K562 (cell line): Measurements from ENCODE around the gene TPPP. TPM values are rescaled to one million over a fixed set of nuclear protein-coding genes. Genes with fewer than 3 reads are reported as not detected.

Experiments used
- SAFB ChIP-seq: fragments of 200-400 bp; formaldehyde crosslinking; IDR thresholded peaks from 2 replicates; pipeline ENCODE4 v1.6.1; 2017; ENCODE audit warnings: low read depth, low read length, borderline replicate concordance
- TAF7 ChIP-seq: fragments of 450-650 bp; IDR thresholded peaks from 2 replicates; pipeline ENCODE4 v1.6.1; 2016; ENCODE audit warnings: missing genetic modification characterization, missing compliant biosample characterization
- polyA plus RNA-seq, 8 experiments: library from polyadenylated mRNA; depleted of rRNA in 4 of 8; stranded (reverse) in 5 of 8; unstranded in 3 of 8; fragments of >200 nt; fragmentation: Nextera tagmentation in 2 of 8; fragmentation: Illumina TruSeq in 1 of 8; extraction: Ambion mirVana in 2 of 8; extraction: Trizol in 1 of 8; gene quantifications; 2 replicates each; pipeline versions ENCODE4 v1.2.1 to v1.2.3, GENCODE V29; 2011 to 2014; ENCODE audit warnings: inconsistent platforms in 1 of 8, missing spikeins in 1 of 8
- total RNA-seq, 7 experiments: library from RNA; depleted of rRNA in 6 of 7; stranded (reverse); fragments of >200 nt in 6 of 7; fragmentation: Illumina TruSeq in 2 of 7; extraction: Trizol in 2 of 7; gene quantifications; 2 replicates each; pipeline versions ENCODE4 v1.2.1 to v1.2.3, GENCODE V29; 2011 to 2021; ENCODE audit warnings: low replicate concordance in 1 of 7
- TF ChIP-seq, protein P1 (sequence below), 3 experiments: fragments of 200-800 bp in 1 of 3; sonication (Bioruptor generic) in 1 of 3; sonication (generic) in 1 of 3; formaldehyde crosslinking in 1 of 3; IDR thresholded peaks; 2 replicates each; pipeline versions ENCODE4 v1.6.1 to v1.8.0; 2016 to 2022; ENCODE audit warnings: mild to moderate bottlenecking in 2 of 3, missing compliant biosample characterization in 2 of 3, missing genetic modification characterization in 2 of 3, missing genetic modification reagents in 1 of 3

Gene TPPP
- total and polyA plus RNA-seq, 9 of the 15 experiments (the other 6 are each of a cell fraction or from before 2014, with no cell fraction given) = 0.01 to 0.07 (median 0.03) TPM; not detected in 6

DNA sequence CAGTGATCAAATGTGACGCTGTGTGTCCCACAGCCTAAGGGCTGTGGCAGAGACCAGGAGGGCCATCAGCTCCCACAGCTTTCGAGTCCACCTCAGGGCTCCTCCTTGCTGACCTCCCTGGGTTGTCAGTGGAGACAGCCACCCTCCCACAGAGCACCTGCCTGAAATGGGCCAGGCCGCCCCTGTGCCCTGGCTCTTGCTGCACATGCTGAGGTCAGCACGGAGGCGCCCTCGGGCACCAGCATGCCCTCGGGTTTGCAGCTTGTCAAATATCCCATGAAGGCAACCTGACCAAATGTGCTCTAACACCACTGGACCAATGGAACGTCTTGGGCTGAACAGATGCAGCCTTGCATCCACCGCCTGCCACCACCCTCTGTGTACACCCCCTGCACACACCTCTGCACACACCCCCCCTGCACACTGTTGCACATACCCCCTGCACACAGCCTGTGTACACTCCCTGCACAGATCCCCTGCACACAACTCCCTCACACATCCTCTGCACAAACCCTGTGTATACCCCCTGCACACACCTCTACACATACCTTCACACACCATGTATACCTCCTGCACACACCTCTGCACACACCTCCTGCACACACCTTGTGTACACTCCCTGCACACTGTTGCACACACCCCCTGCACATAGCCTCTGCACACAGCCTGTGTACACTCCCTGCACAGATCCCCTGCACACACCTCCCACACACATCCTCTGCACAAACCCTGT is 83.0 kb downstream of the TPPP start (continued):
- TF ChIP-seq, protein P1, sequence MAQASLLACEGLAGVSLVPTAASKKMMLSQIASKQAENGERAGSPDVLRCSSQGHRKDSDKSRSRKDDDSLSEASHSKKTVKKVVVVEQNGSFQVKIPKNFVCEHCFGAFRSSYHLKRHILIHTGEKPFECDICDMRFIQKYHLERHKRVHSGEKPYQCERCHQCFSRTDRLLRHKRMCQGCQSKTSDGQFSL (CRISPR knock-in tag; IDR thresholded peaks at IDR 0.05) = no peak
- TF ChIP-seq, protein P1 (tag; IDR thresholded peaks at IDR 0.05) = no peak
- TF ChIP-seq SAFB = no peak
- no peak for TF ChIP-seq TAF7 (tag)

Other genes starting within 250 kb of the TPPP start
- 4.7 and 6.7 TPM in 2 replicates for gene SLC9A3, start 168.9 kb downstream of the TPPP start, total RNA-seq (2014; rRNA removed)
- 1.3 and 1.5 TPM in 2 replicates for gene SLC9A3, start 168.9 kb downstream of the TPPP start, total RNA-seq (2014; rRNA removed; fragmentation: Illumina TruSeq; extraction: Trizol)
- 2.1 and 2.9 TPM in 2 replicates for gene SLC9A3, start 168.9 kb downstream of the TPPP start, total RNA-seq (2015; rRNA removed; fragmentation: Illumina TruSeq; extraction: Trizol)
- 4.0 and 4.4 TPM in 2 replicates for gene SLC9A3, start 168.9 kb downstream of the TPPP start, total RNA-seq (2021)
- 2.6 and 3.7 TPM in 2 replicates for gene SLC9A3, start 168.9 kb downstream of the TPPP start, polyA plus RNA-seq (2011; rRNA removed)
- 3.6 and 3.7 TPM in 2 replicates for gene SLC9A3, start 168.9 kb downstream of the TPPP start, polyA plus RNA-seq (2014; fragmentation: Illumina TruSeq; extraction: Trizol)
- gene SLC9A3, start 168.9 kb downstream of the TPPP start, polyA plus RNA-seq (2014; fragmentation: Nextera tagmentation; extraction: Ambion mirVana) = not detected
- 5.8 and 7.3 TPM in 2 replicates for gene SLC9A3, start 168.9 kb downstream of the TPPP start, polyA plus RNA-seq (2014; rRNA removed)
- 17.6 and 27.4 TPM in 2 replicates for gene CEP72, start 81.0 kb downstream of the TPPP start, total RNA-seq (2014; rRNA removed)
- gene CEP72, start 81.0 kb downstream of the TPPP start, total RNA-seq (2014; rRNA removed; fragmentation: Illumina TruSeq; extraction: Trizol) = 9.4 and 11.3 TPM in 2 replicates
- 16.3 and 17.4 TPM in 2 replicates for gene CEP72, start 81.0 kb downstream of the TPPP start, total RNA-seq (2015; rRNA removed; fragmentation: Illumina TruSeq; extraction: Trizol)
- 33.3 and 38.1 TPM in 2 replicates for gene CEP72, start 81.0 kb downstream of the TPPP start, total RNA-seq (2021)
- 14.0 and 17.8 TPM in 2 replicates for gene CEP72, start 81.0 kb downstream of the TPPP start, polyA plus RNA-seq (2011; rRNA removed)
- 14.2 and 15.2 TPM in 2 replicates for gene CEP72, start 81.0 kb downstream of the TPPP start, polyA plus RNA-seq (2014; fragmentation: Illumina TruSeq; extraction: Trizol)
- 1 to 10 TPM in 1 of 2 experiments, under 1 TPM in 1; 0.89 to 1.4 TPM for gene CEP72, start 81.0 kb downstream of the TPPP start, polyA plus RNA-seq (2014; fragmentation: Nextera tagmentation; extraction: Ambion mirVana)
- gene CEP72, start 81.0 kb downstream of the TPPP start, polyA plus RNA-seq (2014; rRNA removed) = 19.9 and 28.6 TPM in 2 replicates
- gene ZDHHC11B, start 91.4 kb upstream of the TPPP start, total RNA-seq (2014; rRNA removed) = 0.12 and 0.23 TPM in 2 replicates
- 0.15 and 0.22 TPM in 2 replicates for gene ZDHHC11B, start 91.4 kb upstream of the TPPP start, total RNA-seq (2014; rRNA removed; fragmentation: Illumina TruSeq; extraction: Trizol)
- 0.30 TPM in 1 of 2 replicates, not detected in the other for gene ZDHHC11B, start 91.4 kb upstream of the TPPP start, total RNA-seq (2015; rRNA removed; fragmentation: Illumina TruSeq; extraction: Trizol)
- gene ZDHHC11B, start 91.4 kb upstream of the TPPP start, total RNA-seq (2021) = 0.16 TPM in 1 of 2 replicates, not detected in the other
- gene ZDHHC11B, start 91.4 kb upstream of the TPPP start, polyA plus RNA-seq (2011; rRNA removed) = 0.08 and 0.21 TPM in 2 replicates
- gene ZDHHC11B, start 91.4 kb upstream of the TPPP start, polyA plus RNA-seq (2014; fragmentation: Illumina TruSeq; extraction: Trizol) = 0.08 and 0.15 TPM in 2 replicates
- gene ZDHHC11B, start 91.4 kb upstream of the TPPP start, polyA plus RNA-seq (2014; fragmentation: Nextera tagmentation; extraction: Ambion mirVana) = under 1 TPM in 1 of 2 experiments, not detected in 1; 0.03 TPM
- 0.07 TPM in 1 of 2 replicates, not detected in the other for gene ZDHHC11B, start 91.4 kb upstream of the TPPP start, polyA plus RNA-seq (2014; rRNA removed)
- gene ZDHHC11, start 157.6 kb upstream of the TPPP start, total RNA-seq (2014; rRNA removed) = 0.20 and 1.5 TPM in 2 replicates
- 0.40 and 0.45 TPM in 2 replicates for gene ZDHHC11, start 157.6 kb upstream of the TPPP start, total RNA-seq (2014; rRNA removed; fragmentation: Illumina TruSeq; extraction: Trizol)
- 0.29 and 0.30 TPM in 2 replicates for gene ZDHHC11, start 157.6 kb upstream of the TPPP start, total RNA-seq (2015; rRNA removed; fragmentation: Illumina TruSeq; extraction: Trizol)
- 2.2 and 2.3 TPM in 2 replicates for gene ZDHHC11, start 157.6 kb upstream of the TPPP start, total RNA-seq (2021)
- gene ZDHHC11, start 157.6 kb upstream of the TPPP start, polyA plus RNA-seq (2011; rRNA removed) = 0.99 and 1.2 TPM in 2 replicates
- gene ZDHHC11, start 157.6 kb upstream of the TPPP start, polyA plus RNA-seq (2014; fragmentation: Illumina TruSeq; extraction: Trizol) = 0.52 and 1.4 TPM in 2 replicates
- gene ZDHHC11, start 157.6 kb upstream of the TPPP start, polyA plus RNA-seq (2014; fragmentation: Nextera tagmentation; extraction: Ambion mirVana) = under 1 TPM; 0.07 to 0.21 TPM
- gene ZDHHC11, start 157.6 kb upstream of the TPPP start, polyA plus RNA-seq (2014; rRNA removed) = 0.97 and 1.4 TPM in 2 replicates
- gene BRD9, start 199.4 kb upstream of the TPPP start, total RNA-seq (2014; rRNA removed) = 52.8 and 58.5 TPM in 2 replicates
- 37.9 and 39.5 TPM in 2 replicates for gene BRD9, start 199.4 kb upstream of the TPPP start, total RNA-seq (2014; rRNA removed; fragmentation: Illumina TruSeq; extraction: Trizol)
- gene BRD9, start 199.4 kb upstream of the TPPP start, total RNA-seq (2015; rRNA removed; fragmentation: Illumina TruSeq; extraction: Trizol) = 43.1 and 44.9 TPM in 2 replicates
- 62.3 and 68.7 TPM in 2 replicates for gene BRD9, start 199.4 kb upstream of the TPPP start, total RNA-seq (2021)
- gene BRD9, start 199.4 kb upstream of the TPPP start, polyA plus RNA-seq (2011; rRNA removed) = 17.3 and 18.0 TPM in 2 replicates
- gene BRD9, start 199.4 kb upstream of the TPPP start, polyA plus RNA-seq (2014; fragmentation: Illumina TruSeq; extraction: Trizol) = 49.7 and 54.7 TPM in 2 replicates
- gene BRD9, start 199.4 kb upstream of the TPPP start, polyA plus RNA-seq (2014; fragmentation: Nextera tagmentation; extraction: Ambion mirVana) = 1 to 10 TPM; 2.4 to 3.7 TPM
- gene BRD9, start 199.4 kb upstream of the TPPP start, polyA plus RNA-seq (2014; rRNA removed) = 51.8 and 56.4 TPM in 2 replicates
- gene TRIP13, start 199.5 kb upstream of the TPPP start, total RNA-seq (2014; rRNA removed) = 48.2 and 68.7 TPM in 2 replicates
- gene TRIP13, start 199.5 kb upstream of the TPPP start, total RNA-seq (2014; rRNA removed; fragmentation: Illumina TruSeq; extraction: Trizol) = 55.2 and 56.8 TPM in 2 replicates
- 45.1 and 50.8 TPM in 2 replicates for gene TRIP13, start 199.5 kb upstream of the TPPP start, total RNA-seq (2015; rRNA removed; fragmentation: Illumina TruSeq; extraction: Trizol)
- 50.0 and 53.2 TPM in 2 replicates for gene TRIP13, start 199.5 kb upstream of the TPPP start, total RNA-seq (2021)
- 93.2 and 116 TPM in 2 replicates for gene TRIP13, start 199.5 kb upstream of the TPPP start, polyA plus RNA-seq (2011; rRNA removed)
- 62.6 and 73.0 TPM in 2 replicates for gene TRIP13, start 199.5 kb upstream of the TPPP start, polyA plus RNA-seq (2014; fragmentation: Illumina TruSeq; extraction: Trizol)
- 10 to 100 TPM; 24.1 to 28.9 TPM for gene TRIP13, start 199.5 kb upstream of the TPPP start, polyA plus RNA-seq (2014; fragmentation: Nextera tagmentation; extraction: Ambion mirVana)
- 65.2 and 73.4 TPM in 2 replicates for gene TRIP13, start 199.5 kb upstream of the TPPP start, polyA plus RNA-seq (2014; rRNA removed)